ENCODE results near the gene TRAK1. TPM values are rescaled to one million over a fixed set of nuclear protein-coding genes. Genes with fewer than 3 reads are reported as not detected.

The TRAK1 gene
- total and polyA plus RNA-seq, 4 donors: 35.3 to 69.6 (median 51.7) TPM

DNA sequence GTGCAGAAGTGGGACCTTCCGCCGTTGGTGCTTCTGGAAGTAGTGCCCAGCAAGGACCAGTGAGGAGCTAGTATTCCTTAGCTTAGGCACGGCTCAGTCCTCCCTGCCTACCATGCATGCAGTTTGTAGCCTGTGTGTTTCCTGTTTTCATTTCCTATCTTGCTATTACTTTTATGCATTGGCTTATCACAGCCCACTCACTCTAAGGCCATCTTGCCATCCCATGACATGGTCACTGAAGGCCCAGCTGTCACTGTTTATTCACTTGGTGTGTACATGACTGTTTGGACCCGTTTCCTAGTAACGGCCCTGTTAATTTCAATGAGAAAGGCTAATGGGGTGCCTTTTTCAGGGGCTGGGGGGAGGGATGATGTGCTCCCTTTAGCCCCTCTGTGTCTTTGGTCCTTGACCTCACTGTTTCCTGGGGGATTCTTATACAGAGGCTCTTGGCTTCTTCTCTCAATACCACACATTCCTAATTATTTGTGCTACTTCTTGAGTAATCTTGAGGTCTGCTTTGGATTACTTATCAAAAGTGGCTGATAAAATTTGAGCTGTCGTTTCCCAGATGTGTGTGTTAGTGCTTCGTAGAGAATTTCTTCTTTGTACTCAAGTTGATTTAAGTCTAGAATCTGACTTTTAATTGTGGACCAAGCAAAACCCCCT lies 24.5 kb upstream of the TRAK1 start:
- Histone ChIP-seq H3K4me3 (ENCODE audit: low read depth, low read length) (no peak overlapping the region), H3K36me3 (ENCODE audit: control insufficient read depth, insufficient read depth, low read length) (no peaks in the 10 kb centered on the region), H3K27ac (ENCODE audit: low read depth, low read length) (peak overlapping the region; percentile 83), H3K4me1 (ENCODE audit: control insufficient read depth, insufficient read depth, low read length) (peaks cover 28% of the 10 kb centered on the region), H3K9me3 (ENCODE audit: control insufficient read depth, insufficient read depth, low read length) (no peaks in the 10 kb centered on the region), H3K27me3 (ENCODE audit: control insufficient read depth, insufficient read depth, low read length) (no peaks in the 10 kb centered on the region)
- peak in 2 of 6 donors; percentile 62 to 72 for DNase-seq (ENCODE audit: low read depth in 4 of 6, low spot score in 6 of 6)
- 39% methylated on average over 3 of the region's 7 CpGs for WGBS (ENCODE audit: insufficient coverage)

DNA sequence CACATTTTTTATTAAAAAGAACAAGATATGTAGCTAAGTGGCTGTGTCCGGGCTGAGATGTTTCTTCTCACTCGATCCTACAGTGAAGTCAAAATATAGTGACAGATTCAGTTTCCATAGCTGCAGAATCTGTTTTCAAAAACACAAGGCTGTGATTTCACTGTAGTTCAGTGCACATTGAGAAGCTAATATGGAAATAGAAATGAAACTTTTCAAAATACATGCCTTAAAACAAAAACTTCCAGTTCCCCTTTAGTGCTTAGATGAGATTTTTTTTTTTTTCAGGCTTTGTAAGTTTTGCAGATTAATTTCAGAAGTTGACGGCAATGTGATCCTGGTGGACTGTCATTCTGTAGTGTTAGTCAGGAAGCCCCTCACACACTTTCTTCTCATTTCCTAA lies 23.8 kb upstream of the TRAK1 start:
- no peaks in the 10 kb centered on the region for H3K36me3 ChIP-seq (ENCODE audit: control insufficient read depth, insufficient read depth, low read length)
- H3K27ac ChIP-seq (ENCODE audit: low read depth, low read length): peak overlapping the region; percentile 83

DNA sequence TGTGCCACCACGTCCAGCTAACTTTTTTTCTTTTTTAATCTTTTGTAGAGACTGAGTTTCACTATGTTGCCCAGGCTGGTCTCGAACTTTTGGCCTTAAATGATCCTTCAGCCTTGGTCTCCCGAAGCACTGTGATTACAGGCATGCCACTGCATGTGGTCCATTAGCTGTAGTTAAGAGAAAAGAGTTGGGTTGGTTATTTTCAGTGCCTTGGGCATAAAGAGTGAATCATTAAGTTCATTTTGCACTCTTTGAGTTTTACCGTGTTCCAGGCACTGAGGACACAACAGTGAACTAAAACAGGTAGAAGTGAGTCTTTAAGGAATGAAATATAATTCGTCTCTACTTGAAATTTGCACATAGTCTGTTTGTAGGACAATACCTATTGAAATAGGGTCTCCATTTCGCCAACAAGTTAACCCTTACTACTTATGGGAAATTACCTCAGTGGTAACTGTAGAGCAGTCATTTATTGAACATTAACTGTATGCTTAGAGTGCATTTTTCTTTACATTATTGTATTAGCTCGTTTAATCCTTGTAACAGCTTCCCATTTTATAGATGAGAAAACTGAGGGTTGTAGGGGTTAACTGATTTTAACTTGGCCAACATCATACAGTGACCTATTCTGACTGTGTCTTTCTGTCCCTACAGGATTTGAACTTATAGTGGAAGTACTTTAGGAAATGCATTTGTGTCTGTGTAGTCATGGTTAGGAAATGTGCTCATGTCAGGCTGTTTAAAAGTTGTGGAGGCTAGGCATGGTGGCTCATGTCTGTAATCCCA lies 22.7 kb upstream of the TRAK1 start:
- Histone ChIP-seq H3K36me3 (ENCODE audit: control insufficient read depth, insufficient read depth, low read length) (no peaks in the 10 kb centered on the region), H3K4me1 (ENCODE audit: control insufficient read depth, insufficient read depth, low read length) (peaks cover 36% of the 10 kb centered on the region), H3K4me3 (ENCODE audit: low read depth, low read length) (no peak overlapping the region), H3K27me3 (ENCODE audit: control insufficient read depth, insufficient read depth, low read length) (no peaks in the 10 kb centered on the region), H3K9me3 (ENCODE audit: control insufficient read depth, insufficient read depth, low read length) (no peaks in the 10 kb centered on the region), H3K27ac (ENCODE audit: low read depth, low read length) (peak overlapping the region; percentile 83)
- WGBS (ENCODE audit: insufficient coverage): 71% methylated on average over 3 of the region's 7 CpGs
- DNase-seq (ENCODE audit: low read depth in 4 of 6, low spot score in 6 of 6): no peak

More for the DNA sequence above, 23.8 kb upstream of the TRAK1 start:
- H3K4me3 ChIP-seq (ENCODE audit: low read depth, low read length): no peak overlapping the region
- H3K4me1 ChIP-seq (ENCODE audit: control insufficient read depth, insufficient read depth, low read length): peaks cover 31% of the 10 kb centered on the region
- DNase-seq (ENCODE audit: low read depth in 4 of 6, low spot score in 6 of 6): peak in 1 of 6 donors; percentile 74
- H3K9me3 ChIP-seq (ENCODE audit: control insufficient read depth, insufficient read depth, low read length): no peaks in the 10 kb centered on the region
- no CpG with 5 or more reads among the region's 3 CpGs for WGBS (ENCODE audit: insufficient coverage)
- no peaks in the 10 kb centered on the region for H3K27me3 ChIP-seq (ENCODE audit: control insufficient read depth, insufficient read depth, low read length)

DNA sequence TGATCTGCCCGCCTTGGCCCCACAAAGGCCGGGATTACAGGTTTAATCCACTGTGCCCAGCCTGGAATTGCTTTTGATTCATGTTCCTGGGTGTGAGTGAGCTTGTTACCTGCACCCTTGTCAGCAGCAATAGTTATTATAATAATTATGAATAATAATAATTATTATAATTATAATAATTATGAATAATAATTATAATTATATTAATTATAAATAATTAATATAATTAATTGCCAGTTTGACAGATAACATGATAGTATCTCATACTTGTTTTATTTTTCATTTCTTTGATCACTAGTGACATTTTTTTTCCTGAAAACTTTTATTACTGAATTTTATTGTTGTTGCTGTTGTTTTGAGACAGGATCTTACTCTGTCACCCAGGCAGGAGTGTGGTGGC lies 21.1 kb upstream of the TRAK1 start:
- Histone ChIP-seq H3K27ac (ENCODE audit: low read depth, low read length) (no peak overlapping the region), H3K9me3 (ENCODE audit: control insufficient read depth, insufficient read depth, low read length) (no peaks in the 10 kb centered on the region), H3K4me3 (ENCODE audit: low read depth, low read length) (no peak overlapping the region), H3K36me3 (ENCODE audit: control insufficient read depth, insufficient read depth, low read length) (no peaks in the 10 kb centered on the region), H3K27me3 (ENCODE audit: control insufficient read depth, insufficient read depth, low read length) (no peaks in the 10 kb centered on the region), H3K4me1 (ENCODE audit: control insufficient read depth, insufficient read depth, low read length) (peaks cover 39% of the 10 kb centered on the region)
- no peak for DNase-seq (ENCODE audit: low read depth in 4 of 6, low spot score in 6 of 6)
- WGBS (ENCODE audit: insufficient coverage): no CpG with 5 or more reads among the region's 2 CpGs

DNA sequence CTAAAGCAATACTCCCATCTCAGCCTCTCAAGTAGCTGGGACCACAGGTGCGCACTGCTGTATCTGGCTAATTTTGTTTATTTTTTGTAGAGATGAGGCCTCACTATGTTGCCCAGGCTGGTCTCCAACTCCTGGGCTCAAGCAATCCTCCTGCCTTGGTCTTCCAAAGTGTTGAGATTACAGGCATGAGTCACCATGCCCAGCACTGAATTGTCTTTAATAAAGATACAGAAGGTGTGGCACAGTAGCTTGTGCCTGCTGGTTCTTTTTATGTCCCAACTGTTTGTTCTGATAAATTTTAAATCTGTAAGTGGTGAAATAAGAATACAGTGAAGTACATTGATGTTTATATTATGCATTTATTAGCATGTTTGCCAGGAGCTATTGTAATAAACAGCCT lies 20.6 kb upstream of the TRAK1 start:
- H3K9me3 ChIP-seq (ENCODE audit: control insufficient read depth, insufficient read depth, low read length): no peaks in the 10 kb centered on the region
- peaks cover 39% of the 10 kb centered on the region for H3K4me1 ChIP-seq (ENCODE audit: control insufficient read depth, insufficient read depth, low read length)
- DNase-seq (ENCODE audit: low read depth in 4 of 6, low spot score in 6 of 6): no peak
- H3K4me3 ChIP-seq (ENCODE audit: low read depth, low read length): no peak overlapping the region
- peak overlapping the region; percentile 75 for H3K27ac ChIP-seq (ENCODE audit: low read depth, low read length)
- H3K36me3 ChIP-seq (ENCODE audit: control insufficient read depth, insufficient read depth, low read length): no peaks in the 10 kb centered on the region
- no CpG with 5 or more reads among the region's 1 CpG for WGBS (ENCODE audit: insufficient coverage)
- H3K27me3 ChIP-seq (ENCODE audit: control insufficient read depth, insufficient read depth, low read length): no peaks in the 10 kb centered on the region

DNA sequence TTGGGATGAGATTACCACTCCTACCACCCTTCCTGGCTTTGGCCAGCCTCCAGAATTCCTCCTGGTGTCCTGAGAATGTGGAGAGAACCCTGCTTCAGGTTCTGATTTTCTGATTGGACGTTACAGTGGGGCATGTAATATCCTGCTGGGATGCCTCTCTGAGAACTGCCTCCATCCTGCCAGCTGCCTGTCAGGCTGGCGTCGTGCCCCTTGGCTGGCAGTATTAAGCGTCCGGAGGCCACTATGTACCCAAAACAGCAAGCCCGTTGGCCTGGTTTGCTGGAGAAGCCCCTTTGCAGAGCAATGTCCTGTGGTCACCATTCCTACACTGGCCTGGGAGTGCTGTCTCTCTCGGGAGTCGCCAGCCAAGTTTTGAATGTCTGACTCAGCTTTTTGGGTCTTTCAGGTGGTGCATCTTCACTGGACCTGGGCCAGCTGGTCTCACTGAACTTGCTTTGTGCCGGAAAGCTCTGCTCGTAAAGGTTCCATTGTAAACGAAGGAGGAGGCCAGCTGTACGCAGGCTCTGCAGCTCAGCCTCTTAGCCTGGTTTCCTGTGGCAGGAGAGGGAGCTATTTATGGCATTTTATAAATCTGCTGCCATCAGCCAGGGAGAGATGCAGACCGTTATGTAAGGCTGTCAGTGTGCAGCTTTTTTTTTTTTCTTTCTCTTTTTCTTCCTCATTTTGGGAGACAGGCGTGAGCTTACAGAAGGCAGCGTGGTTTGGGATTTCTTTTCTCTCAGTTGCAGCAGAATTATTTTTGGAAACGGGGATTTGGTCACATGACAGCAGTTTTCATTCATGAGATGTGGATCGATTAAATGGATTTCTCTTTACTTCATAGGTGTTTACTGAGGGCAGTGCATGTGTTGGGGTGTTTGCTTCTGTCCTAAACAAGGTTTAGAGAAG lies 19.0 kb upstream of the TRAK1 start:
- peak overlapping the region; percentile 89 for H3K27ac ChIP-seq (ENCODE audit: low read depth, low read length)
- peaks cover 35% of the 10 kb centered on the region for H3K4me1 ChIP-seq (ENCODE audit: control insufficient read depth, insufficient read depth, low read length)
- peak in 3 of 6 donors; percentile 76 to 92 (median 92) for DNase-seq (ENCODE audit: low read depth in 4 of 6, low spot score in 6 of 6)
- H3K27me3 ChIP-seq (ENCODE audit: control insufficient read depth, insufficient read depth, low read length): no peaks in the 10 kb centered on the region
- H3K9me3 ChIP-seq (ENCODE audit: control insufficient read depth, insufficient read depth, low read length): peaks cover 3% of the 10 kb centered on the region
- H3K36me3 ChIP-seq (ENCODE audit: control insufficient read depth, insufficient read depth, low read length): no peaks in the 10 kb centered on the region
- WGBS (ENCODE audit: insufficient coverage): 3% methylated on average over 12 of the region's 17 CpGs
- peak overlapping the region; percentile 29 for H3K4me3 ChIP-seq (ENCODE audit: low read depth, low read length)

DNA sequence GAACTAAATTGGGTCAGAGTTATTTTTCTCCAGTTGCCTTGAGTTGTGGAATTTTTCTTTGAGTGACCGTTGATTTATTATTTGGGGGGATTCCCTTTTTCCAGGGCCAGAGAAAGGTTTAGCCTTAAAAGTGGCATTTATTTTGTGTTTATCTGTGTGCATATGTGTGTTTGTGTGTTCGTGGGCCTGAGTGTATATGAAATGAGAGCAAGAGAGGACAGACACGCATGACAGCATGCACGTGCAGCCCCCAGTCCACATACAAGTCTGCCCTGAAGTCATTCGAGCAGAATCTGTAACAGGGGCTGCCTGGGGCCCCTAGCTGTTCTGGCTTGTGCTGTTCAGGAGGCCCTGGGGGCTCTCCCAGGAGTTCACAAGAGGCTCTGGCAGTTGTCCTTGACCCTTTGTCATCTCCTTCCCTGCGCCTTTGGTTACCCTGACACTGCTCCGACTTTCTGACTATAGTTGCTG lies 18.3 kb upstream of the TRAK1 start:
- Histone ChIP-seq H3K4me1 (ENCODE audit: control insufficient read depth, insufficient read depth, low read length) (peaks cover 33% of the 10 kb centered on the region), H3K4me3 (ENCODE audit: low read depth, low read length) (peak overlapping the region; percentile 29), H3K27me3 (ENCODE audit: control insufficient read depth, insufficient read depth, low read length) (no peaks in the 10 kb centered on the region), H3K27ac (ENCODE audit: low read depth, low read length) (peak overlapping the region; percentile 89), H3K9me3 (ENCODE audit: control insufficient read depth, insufficient read depth, low read length) (peaks cover 3% of the 10 kb centered on the region), H3K36me3 (ENCODE audit: control insufficient read depth, insufficient read depth, low read length) (no peaks in the 10 kb centered on the region)
- DNase-seq (ENCODE audit: low read depth in 4 of 6, low spot score in 6 of 6): peak in 2 of 6 donors; percentile 46 to 54
- WGBS (ENCODE audit: insufficient coverage): 13% methylated on average over 7 of the region's 7 CpGs

DNA sequence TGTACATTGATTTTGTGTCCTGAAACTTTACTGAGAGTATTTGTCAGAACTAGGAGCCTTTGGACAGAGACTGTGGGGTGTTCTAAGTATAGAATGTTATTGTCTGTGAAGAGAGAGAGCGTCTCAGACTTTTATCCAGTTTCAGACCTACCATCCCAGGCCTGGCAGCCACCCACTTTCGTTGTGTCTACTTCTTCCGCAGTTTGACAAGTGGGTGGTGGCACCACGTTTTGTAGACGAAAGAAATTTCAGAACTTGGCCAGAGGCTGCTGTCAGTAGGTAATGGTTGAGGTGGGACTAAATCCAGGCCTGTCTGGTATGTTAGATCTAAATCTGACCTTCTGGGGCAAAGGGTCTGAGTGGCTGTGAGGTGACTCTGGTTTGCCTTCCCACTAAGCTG lies 13.4 kb upstream of the TRAK1 start:
- H3K4me3 ChIP-seq (ENCODE audit: low read depth, low read length): no peak overlapping the region
- H3K36me3 ChIP-seq (ENCODE audit: control insufficient read depth, insufficient read depth, low read length): no peaks in the 10 kb centered on the region
- H3K4me1 ChIP-seq (ENCODE audit: control insufficient read depth, insufficient read depth, low read length): peaks cover 37% of the 10 kb centered on the region
- 91% methylated on average over 3 of the region's 5 CpGs for WGBS (ENCODE audit: insufficient coverage)
- no peak for DNase-seq (ENCODE audit: low read depth in 4 of 6, low spot score in 6 of 6)
- no peaks in the 10 kb centered on the region for H3K27me3 ChIP-seq (ENCODE audit: control insufficient read depth, insufficient read depth, low read length)
- H3K27ac ChIP-seq (ENCODE audit: low read depth, low read length): peak overlapping the region; percentile 25
- H3K9me3 ChIP-seq (ENCODE audit: control insufficient read depth, insufficient read depth, low read length): peaks cover 7% of the 10 kb centered on the region

DNA sequence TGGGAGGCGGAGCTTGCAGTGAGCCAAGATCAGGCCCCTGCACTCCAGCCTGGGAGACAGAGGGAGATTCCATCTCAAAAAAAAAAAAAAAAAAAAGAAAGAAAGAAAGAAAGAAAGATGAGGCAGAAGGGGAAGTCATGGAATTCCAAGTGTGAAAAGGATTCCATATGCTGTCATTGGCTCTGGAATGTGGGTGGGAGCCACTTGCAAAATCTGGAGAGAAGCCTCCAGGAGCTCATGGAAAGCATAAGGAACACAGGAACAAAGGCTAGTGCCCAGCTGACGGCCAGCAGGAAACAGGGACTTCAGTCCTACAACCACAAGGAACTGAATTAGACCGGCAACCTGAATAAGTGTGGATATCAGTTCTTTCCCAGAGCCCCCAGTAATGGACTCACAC lies 12.5 kb upstream of the TRAK1 start:
- Histone ChIP-seq H3K9me3 (ENCODE audit: control insufficient read depth, insufficient read depth, low read length) (peaks cover 7% of the 10 kb centered on the region), H3K4me3 (ENCODE audit: low read depth, low read length) (no peak overlapping the region), H3K27ac (ENCODE audit: low read depth, low read length) (peak overlapping the region; percentile 29), H3K36me3 (ENCODE audit: control insufficient read depth, insufficient read depth, low read length) (no peaks in the 10 kb centered on the region), H3K4me1 (ENCODE audit: control insufficient read depth, insufficient read depth, low read length) (peaks cover 28% of the 10 kb centered on the region), H3K27me3 (ENCODE audit: control insufficient read depth, insufficient read depth, low read length) (no peaks in the 10 kb centered on the region)
- 100% methylated on average over 1 of the region's 3 CpGs for WGBS (ENCODE audit: insufficient coverage)
- DNase-seq (ENCODE audit: low read depth in 4 of 6, low spot score in 6 of 6): no peak

All from spinal cord (tissue), 10 donors.